GM19193 (cell line): ENCODE measurements around the gene NLGN4Y.

ENCODE experiments used
- POLR2A ChIP-seq: IDR thresholded peaks from 4 replicates; pipeline ENCODE4 v1.6.1; 2011; ENCODE audit not compliant: insufficient read depth, insufficient read length; ENCODE audit errors: extremely low read depth

Gene NLGN4Y

GRCh38 chrY:14860448-14860847, 336.1 kb downstream of the NLGN4Y start:
- TF ChIP-seq POLR2A: no peak

- no peak for TF ChIP-seq POLR2A
Observed at GRCh38 chrY:14871971-14872370, 347.6 kb downstream of the NLGN4Y start.
